TTC549 (cell line): ENCODE data around the gene TRMT44.

Experiments
- FAIRE-seq: peaks from 2 replicates; lab custom pipeline; 2012; peaks lifted over from hg19 to GRCh38; lab: Jason Lieb, UNC

Gene TRMT44

DNA sequence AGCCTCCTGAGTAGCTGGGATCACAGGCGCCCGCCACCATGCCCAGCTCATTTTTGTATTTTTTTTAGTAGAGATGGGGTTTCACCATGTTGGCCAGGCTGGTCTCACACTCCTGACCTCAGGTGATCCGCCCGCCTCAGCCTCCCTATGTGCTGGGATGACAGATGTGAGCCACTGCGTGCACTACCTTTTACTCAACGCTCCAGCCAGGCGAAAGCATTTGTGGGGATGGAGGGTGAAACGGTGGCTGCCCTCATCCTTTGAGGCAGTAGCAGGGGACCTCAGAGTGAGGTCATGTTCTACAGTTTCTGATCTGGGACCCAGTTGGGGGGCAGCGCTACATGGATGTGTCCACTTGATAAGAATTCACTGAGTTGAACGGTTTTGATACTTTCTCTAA is 73.8 kb downstream of the TRMT44 start:
- FAIRE-seq = no peak

DNA sequence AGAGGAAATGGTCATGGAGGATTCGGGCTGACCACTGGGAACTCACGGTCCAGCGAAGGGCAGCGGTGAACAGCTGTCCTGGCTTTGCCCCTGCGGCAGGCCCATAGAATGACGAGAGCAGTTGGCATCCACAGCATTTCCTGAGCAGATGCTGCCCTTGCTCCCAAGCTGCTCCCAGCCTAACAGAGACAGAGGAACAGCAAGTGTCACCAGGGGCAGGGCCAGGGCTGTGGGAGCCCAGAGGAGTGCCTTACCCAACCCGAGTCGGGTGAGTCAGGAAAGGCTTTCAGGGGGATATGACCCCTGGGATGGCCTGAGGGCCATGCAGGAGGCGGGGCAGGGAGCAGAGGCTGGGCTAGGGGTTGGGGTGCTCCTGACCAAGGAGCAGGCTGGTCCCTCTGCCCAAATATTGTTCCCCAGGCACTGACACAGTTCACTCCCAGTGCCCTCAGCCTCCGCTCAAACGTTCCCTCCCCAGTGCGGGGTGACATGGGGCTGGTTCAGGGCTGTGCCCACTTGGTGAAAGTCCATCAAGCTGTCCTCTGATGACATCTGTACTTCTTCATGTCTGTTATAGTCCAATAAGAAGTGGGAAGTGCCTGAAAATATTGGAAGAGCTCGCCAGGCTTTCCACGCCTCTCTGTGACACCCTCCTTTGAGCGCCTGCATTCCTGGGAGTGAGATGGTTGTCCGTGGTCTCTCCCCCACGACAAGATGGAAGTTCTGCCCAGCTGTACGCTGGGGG is 74.9 kb downstream of the TRMT44 start:
- no peak for FAIRE-seq

DNA sequence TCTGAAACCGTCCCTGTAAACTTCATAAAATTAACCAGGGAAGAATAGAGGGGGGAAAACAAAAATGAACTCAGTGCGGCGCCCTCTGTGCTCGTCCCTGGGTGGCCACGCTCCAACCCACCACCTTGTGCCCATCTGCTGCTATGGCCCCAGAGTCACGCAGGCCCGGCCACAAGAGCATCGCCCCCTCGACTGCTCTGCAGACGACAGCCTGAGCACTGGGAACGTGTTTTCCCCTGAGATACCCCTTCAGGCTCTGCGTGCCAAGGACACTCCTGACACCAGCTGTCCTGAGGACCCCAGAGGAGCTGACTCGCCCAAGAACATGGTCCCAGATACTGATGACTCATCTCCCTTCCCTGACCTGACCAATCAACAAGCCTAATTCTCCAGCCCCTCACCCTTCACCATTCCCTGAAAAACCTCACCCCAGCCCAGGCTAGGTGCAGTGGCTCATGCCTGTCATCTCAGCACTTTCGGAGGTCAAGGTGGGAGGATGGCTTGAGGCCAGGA is 75.5 kb downstream of the TRMT44 start:
- FAIRE-seq = no peak

DNA sequence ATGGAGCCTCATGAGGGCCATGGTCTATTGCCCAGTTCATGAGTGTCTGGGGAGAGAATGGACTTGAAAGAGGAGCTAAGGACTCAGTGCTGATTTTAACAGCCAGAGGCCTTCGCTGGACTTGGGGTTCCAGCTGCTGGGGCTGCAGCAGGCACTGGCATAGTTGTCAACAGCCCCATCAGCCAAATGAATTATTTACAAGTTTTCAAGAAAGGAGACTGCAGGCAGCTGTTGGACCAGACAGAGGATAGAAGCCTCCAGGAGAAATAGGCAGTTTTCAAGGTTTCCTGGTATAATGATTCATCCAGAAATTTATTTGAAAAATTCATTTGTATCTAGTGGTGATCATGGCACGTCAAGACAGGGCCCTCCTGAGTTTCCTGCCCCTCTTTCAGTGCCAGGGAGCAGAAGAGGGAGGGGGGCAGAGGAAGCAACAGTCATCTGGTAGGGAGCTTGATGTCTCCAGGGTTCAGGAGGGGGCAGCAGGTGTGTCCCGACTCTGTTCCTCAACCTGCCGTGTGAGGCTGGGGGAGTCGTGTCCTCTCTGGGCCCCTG is 76.5 kb downstream of the TRMT44 start:
- FAIRE-seq = no peak

DNA sequence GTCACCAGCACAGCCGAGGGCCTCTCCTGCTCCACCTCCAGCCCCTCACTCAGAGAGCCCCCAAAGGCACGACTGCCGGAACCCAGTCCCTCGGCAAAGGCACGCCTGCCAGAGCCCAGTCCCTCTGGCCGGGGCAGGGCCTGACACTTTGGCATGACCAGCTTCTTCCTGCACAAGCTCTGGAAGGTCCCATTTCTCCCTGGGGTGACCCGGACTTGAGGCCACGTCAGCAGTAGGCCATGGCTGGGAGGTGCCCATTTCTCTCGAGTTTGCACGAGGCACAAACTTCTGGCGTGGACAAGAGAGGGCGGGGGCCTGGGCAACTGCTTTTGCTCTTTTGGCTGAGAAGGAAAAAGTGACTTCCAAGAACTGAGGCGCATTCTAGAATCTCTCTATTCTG is 77.4 kb downstream of the TRMT44 start:
- no peak for FAIRE-seq

DNA sequence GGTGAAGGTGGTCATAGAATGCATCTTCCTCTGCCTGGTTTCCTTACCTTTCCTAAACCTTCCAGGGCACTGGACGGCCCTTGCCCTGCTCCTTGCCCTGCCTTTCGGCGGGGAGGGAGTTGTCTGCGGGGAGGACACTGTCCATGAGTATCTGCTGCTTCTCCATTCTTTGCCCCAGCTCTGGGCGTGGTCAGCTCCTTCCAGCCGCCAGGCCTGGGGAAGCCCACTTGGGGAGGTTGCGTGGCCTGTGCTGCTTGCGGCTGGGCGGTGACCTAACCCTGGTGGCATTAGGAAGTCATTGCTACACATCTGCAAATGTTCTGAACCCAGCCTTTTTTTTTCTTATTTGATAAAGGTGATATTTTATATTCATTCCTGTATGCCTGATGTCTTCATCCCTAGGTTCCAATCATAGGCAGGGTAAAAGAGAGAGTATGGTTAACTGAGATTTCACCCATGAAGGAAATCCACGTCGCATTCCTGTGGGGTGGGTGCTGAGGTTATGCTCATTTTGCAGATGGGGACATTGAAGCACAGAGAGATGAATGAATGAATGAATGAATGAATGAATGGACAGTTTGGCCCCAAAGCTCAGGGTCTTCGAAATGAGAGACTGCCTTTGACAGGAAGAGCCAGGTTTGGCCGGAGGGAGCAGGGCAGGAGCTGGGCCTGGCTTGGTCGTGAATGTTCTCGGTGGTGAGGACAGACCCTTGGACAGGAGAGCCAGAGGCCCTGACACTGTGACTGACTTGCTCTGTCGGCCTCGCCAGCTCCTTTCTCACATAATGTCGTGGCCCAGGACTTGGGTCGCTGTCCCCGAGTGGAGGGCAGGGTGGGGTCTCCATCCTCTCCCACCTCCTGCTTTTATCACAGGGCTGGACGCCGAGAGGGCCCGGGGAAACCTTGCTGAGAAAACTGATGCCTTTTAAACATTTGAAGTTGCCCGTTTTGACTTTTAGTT is 81.9 kb downstream of the TRMT44 start:
- no peak for FAIRE-seq

DNA sequence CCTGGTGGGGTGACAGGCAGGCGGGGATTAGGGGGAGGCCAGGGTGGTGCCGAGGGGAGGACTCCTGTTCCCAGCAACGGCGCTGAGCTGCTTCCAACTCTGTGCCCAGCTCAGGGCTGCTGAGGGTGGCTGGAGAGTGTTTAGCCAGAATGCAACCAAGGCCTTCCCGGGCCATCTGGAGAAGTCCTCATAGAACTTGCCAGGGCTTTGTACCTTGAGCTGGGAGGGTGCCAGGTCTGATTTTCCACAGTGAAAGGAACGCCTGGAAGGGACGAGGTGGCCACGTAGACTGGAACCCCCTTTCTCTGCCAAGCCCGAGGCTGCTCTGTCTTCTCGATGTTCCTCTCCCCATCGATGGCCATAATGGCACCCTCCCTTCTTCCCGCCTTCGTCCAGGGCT is 82.6 kb downstream of the TRMT44 start:
- FAIRE-seq = no peak

DNA sequence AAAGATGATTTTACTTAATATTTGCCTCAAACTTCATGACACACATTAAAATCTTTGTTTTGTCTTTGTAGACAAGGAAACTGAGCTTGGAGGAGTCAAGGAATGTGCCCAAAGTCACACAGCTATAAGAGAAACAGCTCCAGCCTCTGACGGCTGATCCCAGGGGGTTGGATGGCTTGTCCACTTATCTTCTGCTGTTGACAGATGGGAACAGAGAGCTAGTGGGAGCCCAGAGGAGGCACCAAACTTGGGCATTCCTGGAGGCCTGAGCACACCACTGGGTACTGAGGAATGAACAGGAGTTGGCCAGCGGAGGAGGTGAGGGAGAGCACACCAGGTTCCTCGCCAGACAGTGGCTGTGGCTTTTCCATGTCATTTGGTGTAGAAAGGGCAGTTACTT is 83.2 kb downstream of the TRMT44 start:
- FAIRE-seq = no peak

DNA sequence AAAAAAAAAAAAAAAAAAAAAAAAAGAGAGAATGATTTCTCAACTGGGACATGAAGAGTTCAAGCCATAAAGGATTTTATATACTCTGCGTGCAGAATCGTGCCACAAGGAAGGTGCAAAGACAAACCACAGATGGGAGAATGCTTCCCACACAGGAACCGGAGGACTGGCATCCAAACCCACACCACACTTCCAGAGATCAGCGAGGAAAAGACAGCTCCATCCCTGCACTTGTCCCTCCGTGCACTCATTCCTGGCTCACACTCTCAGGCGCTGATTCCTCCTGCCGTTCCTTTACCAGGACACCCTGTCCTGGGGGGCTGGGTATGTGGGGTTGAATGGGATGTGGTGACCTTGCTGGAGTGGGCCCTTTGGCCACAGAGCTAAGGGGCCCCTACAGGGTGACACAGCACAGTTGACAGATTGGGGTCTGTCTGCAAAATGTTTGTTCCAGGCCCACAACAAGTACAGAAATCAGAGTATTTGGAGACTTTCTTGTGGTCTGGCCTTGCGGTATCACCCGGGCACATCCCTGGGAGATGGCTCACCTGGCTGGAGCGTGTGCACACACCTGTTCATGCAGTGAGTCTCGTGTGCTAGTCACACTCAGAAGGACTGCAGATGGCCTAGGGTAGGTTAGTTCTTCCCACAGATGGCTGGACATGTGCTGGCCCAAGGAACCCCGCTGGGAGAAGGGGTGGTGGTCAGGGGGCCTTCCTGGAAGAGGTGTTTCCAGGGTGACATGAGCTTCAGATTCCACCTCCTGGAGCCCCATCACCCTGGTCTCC is 84.2 kb downstream of the TRMT44 start:
- no peak for FAIRE-seq

DNA sequence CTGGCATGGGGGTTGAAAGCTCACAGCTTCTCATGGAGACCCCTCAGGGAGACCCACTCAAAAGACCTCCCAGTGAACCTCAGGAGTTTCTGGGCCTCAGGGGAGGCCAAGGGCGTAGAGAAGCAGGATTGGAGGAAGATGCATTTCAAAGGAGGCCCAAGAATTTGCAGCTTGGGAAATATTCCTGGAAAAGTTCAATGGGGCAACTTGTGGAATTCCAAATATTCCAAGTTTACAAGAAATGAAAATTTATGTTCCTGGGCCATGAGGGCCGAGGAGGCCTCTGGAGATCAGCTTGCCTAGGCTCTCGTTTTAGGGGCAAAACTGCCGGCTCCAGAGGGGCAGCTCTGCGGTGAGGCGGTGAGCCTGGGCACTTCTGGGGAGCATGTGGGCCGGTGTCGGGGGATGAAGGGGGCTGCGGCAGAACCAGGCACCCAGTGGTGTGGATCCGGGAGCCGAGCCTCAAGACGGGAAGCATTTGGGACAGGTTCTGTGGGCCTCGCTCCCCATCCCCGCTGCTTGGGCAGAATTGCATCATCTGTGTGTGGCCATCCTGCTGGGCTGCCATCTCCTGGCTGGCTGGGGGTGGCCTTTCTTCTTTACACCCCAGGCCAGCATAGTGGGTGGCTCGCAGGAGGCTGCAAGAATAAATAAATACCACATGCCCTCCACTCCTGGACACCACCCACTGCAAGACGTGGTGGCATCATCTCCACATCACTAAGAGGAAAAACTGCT is 85.0 kb downstream of the TRMT44 start:
- no peak for FAIRE-seq
